Central memory CD8-positive, alpha-beta T cell (primary cell): ENCODE data around the gene FOLR3.

Experiments used
- ATAC-seq: fragments of 150-1000 bp; cut with Tn5 transposase; replicated peaks from 2 replicates; pipeline ENCODE4 v1.10.0; 2022; ENCODE audit warnings: mild to moderate bottlenecking, moderate FRiP score, moderate number of reproducible peaks; ENCODE audit not compliant: poor library complexity, severe bottlenecking; ENCODE audit errors: extremely low read depth
- DNase-seq, 2 donors: peaks; one replicate each; pipeline ENCODE4 v3.0.0; 2021; ENCODE audit warnings: low spot score in 2 of 2
- H3K27ac Mint-ChIP-seq: one replicate; pipeline ENCODE4 v1.8.0; 2022; ENCODE audit warnings: low read depth, mild to moderate bottlenecking, moderate library complexity, mixed read lengths
- H3K27me3 Mint-ChIP-seq: one replicate; pipeline ENCODE4 v1.8.0; 2022; ENCODE audit warnings: mixed read lengths
- H3K36me3 Mint-ChIP-seq: one replicate; pipeline ENCODE4 v1.8.0; 2022; ENCODE audit warnings: mild to moderate bottlenecking, moderate library complexity, mixed read lengths; ENCODE audit not compliant: insufficient read depth
- H3K4me1 Mint-ChIP-seq: one replicate; pipeline ENCODE4 v1.8.0; 2022; ENCODE audit warnings: mixed read lengths
- H3K4me3 Mint-ChIP-seq: one replicate; pipeline ENCODE4 v1.8.0; 2022; ENCODE audit warnings: mild to moderate bottlenecking, moderate library complexity, mixed read lengths
- H3K9me3 Mint-ChIP-seq: one replicate; pipeline ENCODE4 v1.8.0; 2022; ENCODE audit warnings: mixed read lengths

FOLR3 gene

GRCh38 chr11:72112143-72112977 is 23.2 kb upstream of the FOLR3 start, which contains the start of gene ANAPC15:
TSS of gene ANAPC15 (minus strand) at chr11:72112695. CDS start at chr11:72111276, 1,419 bp downstream.
- Mint-ChIP-seq H3K36me3 (peaks cover 15% of the 10 kb centered on the region), H3K27ac (peak within 1 kb of the TSS; percentile 96), H3K9me3 (no peaks in the 10 kb centered on the region), H3K4me3 (peak within 1 kb of the TSS; percentile 88), H3K4me1 (peaks cover 19% of the 10 kb centered on the region), H3K27me3 (no peaks in the 10 kb centered on the region)
- DNase-seq (peak; percentile 93 to 99), ATAC-seq (peak; percentile 90)

- H3K27ac Mint-ChIP-seq: peak overlapping the region; percentile 96
- H3K4me1 Mint-ChIP-seq: peaks cover 19% of the 10 kb centered on the region
- DNase-seq (no peak), ATAC-seq (peak; percentile 10)
- H3K36me3 Mint-ChIP-seq: peaks cover 15% of the 10 kb centered on the region
- no peaks in the 10 kb centered on the region for H3K27me3 Mint-ChIP-seq
- H3K9me3 Mint-ChIP-seq: no peaks in the 10 kb centered on the region
- H3K4me3 Mint-ChIP-seq: peak overlapping the region; percentile 88
Observed at GRCh38 chr11:72112978-72113808, 22.3 kb upstream of the FOLR3 start.

- H3K27me3 Mint-ChIP-seq: peaks cover 14% of the 10 kb centered on the region
- H3K36me3 Mint-ChIP-seq: peaks cover 13% of the 10 kb centered on the region
- H3K4me3 Mint-ChIP-seq: no peak overlapping the region
- no peak for DNase-seq
- no peak for ATAC-seq
- H3K9me3 Mint-ChIP-seq: no peaks in the 10 kb centered on the region
- peaks cover 19% of the 10 kb centered on the region for H3K4me1 Mint-ChIP-seq
- peak overlapping the region; percentile 3 for H3K27ac Mint-ChIP-seq
Observed at GRCh38 chr11:72114570-72114969, 21.0 kb upstream of the FOLR3 start.

- H3K27ac Mint-ChIP-seq: no peak overlapping the region
Observed at GRCh38 chr11:72116019-72116755, 19.3 kb upstream of the FOLR3 start.

GRCh38 chr11:72119198-72119597 is 16.3 kb upstream of the FOLR3 start:
- Mint-ChIP-seq H3K36me3 (peaks cover 2% of the 10 kb centered on the region), H3K4me1 (no peaks in the 10 kb centered on the region), H3K27ac (no peak overlapping the region), H3K4me3 (no peak overlapping the region), H3K9me3 (no peaks in the 10 kb centered on the region), H3K27me3 (peaks cover 26% of the 10 kb centered on the region)
- DNase-seq: no peak
- no peak for ATAC-seq

More at GRCh38 chr11:72116019-72116755, 19.3 kb upstream of the FOLR3 start:
- no peak overlapping the region for H3K4me3 Mint-ChIP-seq
- H3K4me1 Mint-ChIP-seq: peaks cover 15% of the 10 kb centered on the region
- no peaks in the 10 kb centered on the region for H3K9me3 Mint-ChIP-seq
- peaks cover 13% of the 10 kb centered on the region for H3K36me3 Mint-ChIP-seq
- H3K27me3 Mint-ChIP-seq: peaks cover 22% of the 10 kb centered on the region
- ATAC-seq (no peak), DNase-seq (no peak)

GRCh38 chr11:72120930-72121329 is 14.6 kb upstream of the FOLR3 start:
- no peaks in the 10 kb centered on the region for H3K9me3 Mint-ChIP-seq
- no peaks in the 10 kb centered on the region for H3K4me1 Mint-ChIP-seq
- H3K36me3 Mint-ChIP-seq: no peaks in the 10 kb centered on the region
- no peak overlapping the region for H3K27ac Mint-ChIP-seq
- ATAC-seq (no peak), DNase-seq (no peak)
- peaks cover 26% of the 10 kb centered on the region for H3K27me3 Mint-ChIP-seq
- H3K4me3 Mint-ChIP-seq: no peak overlapping the region

- Mint-ChIP-seq H3K4me3 (no peak overlapping the region), H3K27me3 (peaks cover 26% of the 10 kb centered on the region)
- ATAC-seq: no peak
Observed at GRCh38 chr11:72122607-72123006, 12.9 kb upstream of the FOLR3 start.

GRCh38 chr11:72123117-72123653 is 12.3 kb upstream of the FOLR3 start:
- Mint-ChIP-seq H3K4me3 (no peak overlapping the region), H3K4me1 (no peaks in the 10 kb centered on the region), H3K36me3 (no peaks in the 10 kb centered on the region), H3K27me3 (peaks cover 26% of the 10 kb centered on the region), H3K27ac (no peak overlapping the region), H3K9me3 (no peaks in the 10 kb centered on the region)
- no peak for ATAC-seq
- no peak for DNase-seq

More at GRCh38 chr11:72122607-72123006, 12.9 kb upstream of the FOLR3 start:
- DNase-seq: no peak
- H3K4me1 Mint-ChIP-seq: no peaks in the 10 kb centered on the region
- no peak overlapping the region for H3K27ac Mint-ChIP-seq
- H3K9me3 Mint-ChIP-seq: no peaks in the 10 kb centered on the region
- H3K36me3 Mint-ChIP-seq: no peaks in the 10 kb centered on the region

- Mint-ChIP-seq H3K36me3 (peaks cover 1% of the 10 kb centered on the region), H3K27ac (no peak overlapping the region), H3K4me1 (no peaks in the 10 kb centered on the region), H3K27me3 (peaks cover 17% of the 10 kb centered on the region), H3K9me3 (peaks cover 8% of the 10 kb centered on the region), H3K4me3 (no peak overlapping the region)
- no peak for ATAC-seq
- no peak for DNase-seq
Observed at GRCh38 chr11:72124046-72124445, 11.5 kb upstream of the FOLR3 start.

GRCh38 chr11:72125956-72126355 is 9.6 kb upstream of the FOLR3 start:
- H3K27me3 Mint-ChIP-seq: peaks cover 6% of the 10 kb centered on the region
- H3K9me3 Mint-ChIP-seq: peaks cover 11% of the 10 kb centered on the region
- peaks cover 1% of the 10 kb centered on the region for H3K36me3 Mint-ChIP-seq
- ATAC-seq (no peak), DNase-seq (no peak)
- H3K27ac Mint-ChIP-seq: no peak overlapping the region
- no peaks in the 10 kb centered on the region for H3K4me1 Mint-ChIP-seq
- no peak overlapping the region for H3K4me3 Mint-ChIP-seq

- H3K4me3 Mint-ChIP-seq: no peak overlapping the region
- peaks cover 11% of the 10 kb centered on the region for H3K9me3 Mint-ChIP-seq
- DNase-seq (no peak), ATAC-seq (no peak)
- H3K27me3 Mint-ChIP-seq: peaks cover 2% of the 10 kb centered on the region
- H3K36me3 Mint-ChIP-seq: peaks cover 1% of the 10 kb centered on the region
- no peak overlapping the region for H3K27ac Mint-ChIP-seq
- no peaks in the 10 kb centered on the region for H3K4me1 Mint-ChIP-seq
Observed at GRCh38 chr11:72127923-72128322, 7.6 kb upstream of the FOLR3 start.

- Mint-ChIP-seq H3K27me3 (peaks cover 13% of the 10 kb centered on the region), H3K4me1 (no peaks in the 10 kb centered on the region), H3K27ac (no peak overlapping the region), H3K4me3 (no peak overlapping the region), H3K36me3 (peaks cover 1% of the 10 kb centered on the region), H3K9me3 (peaks cover 11% of the 10 kb centered on the region)
- ATAC-seq (no peak), DNase-seq (no peak)
Observed at GRCh38 chr11:72129381-72129780, 6.1 kb upstream of the FOLR3 start.
